GM18520 (cell line): ENCODE measurements around the gene TH.

Experiments used
- ATAC-seq: cut with Tn5 transposase; IDR thresholded peaks from one replicate; pipeline ENCODE4 v1.9.1; 2021; ENCODE audit not compliant: unreplicated experiment

TH gene

DNA sequence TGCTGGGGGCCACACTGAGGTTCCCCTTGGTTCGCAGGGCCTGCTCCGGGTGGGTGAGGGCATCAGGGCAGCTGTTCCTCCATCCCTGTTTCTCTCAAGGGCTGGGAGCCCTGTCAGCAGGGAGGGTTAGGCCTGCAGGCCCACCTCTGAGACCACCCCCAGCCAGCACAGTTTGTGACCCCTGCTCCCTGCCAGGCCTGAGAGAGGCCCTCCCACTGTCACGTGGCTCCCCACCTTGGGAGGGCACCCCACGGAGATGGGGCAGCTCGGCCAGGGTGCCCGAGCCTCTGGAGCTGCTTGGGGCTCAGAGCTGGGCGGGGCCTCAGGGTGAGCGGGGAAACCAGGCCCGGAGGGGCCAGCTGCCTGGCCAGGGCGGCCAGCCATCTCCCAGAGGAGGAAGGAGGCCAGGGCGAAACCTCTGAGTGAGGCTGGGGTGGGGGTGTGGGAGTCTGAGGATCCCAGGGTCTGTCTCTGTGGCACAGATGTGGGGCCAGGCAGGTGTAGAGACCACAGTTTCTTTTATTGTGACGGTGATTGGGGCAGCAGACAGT, 8.1 kb downstream of the TH start:
- ATAC-seq = no peak

DNA sequence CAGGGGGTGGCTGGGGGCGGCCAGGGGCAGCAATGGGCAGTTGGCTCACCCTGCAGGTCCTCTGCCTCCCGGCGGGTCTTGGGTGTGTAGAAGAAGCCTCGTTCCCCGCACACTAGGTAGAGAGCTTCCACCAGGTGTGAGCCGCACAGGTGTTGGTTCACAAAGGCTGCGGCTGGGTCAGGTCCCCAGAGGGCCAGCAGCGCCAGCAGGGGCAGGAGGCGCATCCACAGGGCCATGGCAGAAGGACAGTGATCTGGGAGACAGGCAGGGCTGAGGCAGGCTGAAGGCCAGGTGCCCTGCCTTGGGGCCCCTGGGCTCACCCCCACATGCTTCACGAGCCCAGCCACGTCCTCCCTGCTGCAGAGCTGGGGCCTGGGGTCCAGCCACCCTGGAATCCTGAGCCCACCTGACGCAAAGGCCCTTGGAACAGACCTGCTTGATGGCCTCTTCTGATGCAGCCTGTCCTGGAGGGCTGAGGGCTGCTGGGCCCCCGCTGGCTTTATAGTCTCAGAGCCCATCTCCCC, 10.8 kb downstream of the TH start, which contains the start of gene INS:
Gene INS, minus strand, starts transcription at position 474 of the 524 bp plus-strand sequence. Its CDS starts 238 bp downstream, at position 236.
- no peak for ATAC-seq

DNA sequence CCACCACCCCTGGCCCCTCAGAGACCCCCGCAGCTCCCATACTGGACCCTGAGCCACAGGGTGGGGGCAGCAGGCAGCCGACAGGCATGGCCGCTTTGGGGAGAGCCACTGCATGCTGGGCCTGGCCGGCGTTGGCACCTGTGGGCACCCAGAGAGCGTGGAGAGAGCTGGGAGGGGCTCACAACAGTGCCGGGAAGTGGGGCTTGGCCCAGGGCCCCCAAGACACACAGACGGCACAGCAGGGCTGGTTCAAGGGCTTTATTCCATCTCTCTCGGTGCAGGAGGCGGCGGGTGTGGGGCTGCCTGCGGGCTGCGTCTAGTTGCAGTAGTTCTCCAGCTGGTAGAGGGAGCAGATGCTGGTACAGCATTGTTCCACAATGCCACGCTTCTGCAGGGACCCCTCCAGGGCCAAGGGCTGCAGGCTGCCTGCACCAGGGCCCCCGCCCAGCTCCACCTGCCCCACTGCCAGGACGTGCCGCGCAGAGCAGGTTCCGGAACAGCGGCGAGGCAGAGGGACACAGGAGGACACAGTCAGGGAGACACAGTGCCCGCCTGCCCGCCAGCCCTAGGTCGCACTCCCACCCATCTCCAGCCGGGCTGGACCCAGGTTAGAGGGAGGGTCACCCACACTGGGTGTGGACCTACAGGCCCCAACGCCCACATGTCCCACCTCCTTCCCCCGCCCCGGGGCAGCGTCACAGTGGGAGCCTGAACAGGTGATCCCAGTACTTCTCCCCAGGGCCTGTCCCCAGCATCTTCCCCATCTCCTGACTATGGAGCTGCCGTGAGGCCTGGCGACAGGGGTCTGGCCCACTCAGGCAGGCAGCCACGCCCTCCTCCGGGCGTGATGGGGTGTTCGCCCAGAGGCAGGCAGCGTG, 11.8 kb downstream of the TH start:
- no peak for ATAC-seq

DNA sequence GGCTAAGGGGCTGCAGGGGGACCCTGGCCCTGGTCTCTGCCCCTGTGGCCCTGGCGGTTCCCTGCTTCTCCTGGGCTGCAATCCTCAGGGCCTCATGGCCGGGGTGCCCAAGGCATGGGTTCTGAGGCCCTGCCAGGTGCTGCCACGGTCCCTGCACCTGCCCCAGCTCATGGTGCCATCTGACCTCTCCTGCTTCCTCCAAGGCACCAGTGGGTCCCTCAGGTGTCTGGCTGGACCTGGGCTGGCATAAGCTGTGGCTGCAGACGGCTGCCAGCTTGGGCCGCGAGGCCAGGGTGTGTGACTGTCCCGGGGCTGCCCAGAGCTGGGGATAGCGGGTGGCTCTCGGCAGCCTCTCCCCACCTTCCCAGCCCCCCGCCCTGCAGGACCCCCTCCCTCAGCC, 12.6 kb downstream of the TH start:
- no peak for ATAC-seq

DNA sequence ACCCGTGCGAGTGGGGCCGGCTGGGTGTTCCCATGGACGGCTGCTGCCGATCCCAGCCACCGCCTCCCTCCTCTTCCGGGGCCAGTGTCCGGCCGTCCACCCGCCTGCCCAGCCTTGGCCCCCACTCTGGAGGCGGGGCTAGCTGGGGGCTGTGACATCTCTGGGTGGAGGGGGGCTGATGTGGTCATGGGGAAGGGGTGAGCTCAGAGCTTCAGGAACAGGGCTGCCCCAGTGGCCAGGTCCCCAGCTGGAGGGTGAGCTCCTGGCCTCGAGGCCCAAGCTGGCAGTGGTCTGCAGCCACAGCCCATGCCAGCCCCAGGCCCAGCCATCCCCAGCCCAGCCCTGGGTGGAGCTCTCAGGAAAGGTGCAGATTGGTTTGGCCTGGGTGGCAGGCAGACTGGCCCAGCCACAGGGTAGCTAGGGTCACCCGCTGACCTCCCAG, 13.3 kb downstream of the TH start:
- ATAC-seq = no peak

DNA sequence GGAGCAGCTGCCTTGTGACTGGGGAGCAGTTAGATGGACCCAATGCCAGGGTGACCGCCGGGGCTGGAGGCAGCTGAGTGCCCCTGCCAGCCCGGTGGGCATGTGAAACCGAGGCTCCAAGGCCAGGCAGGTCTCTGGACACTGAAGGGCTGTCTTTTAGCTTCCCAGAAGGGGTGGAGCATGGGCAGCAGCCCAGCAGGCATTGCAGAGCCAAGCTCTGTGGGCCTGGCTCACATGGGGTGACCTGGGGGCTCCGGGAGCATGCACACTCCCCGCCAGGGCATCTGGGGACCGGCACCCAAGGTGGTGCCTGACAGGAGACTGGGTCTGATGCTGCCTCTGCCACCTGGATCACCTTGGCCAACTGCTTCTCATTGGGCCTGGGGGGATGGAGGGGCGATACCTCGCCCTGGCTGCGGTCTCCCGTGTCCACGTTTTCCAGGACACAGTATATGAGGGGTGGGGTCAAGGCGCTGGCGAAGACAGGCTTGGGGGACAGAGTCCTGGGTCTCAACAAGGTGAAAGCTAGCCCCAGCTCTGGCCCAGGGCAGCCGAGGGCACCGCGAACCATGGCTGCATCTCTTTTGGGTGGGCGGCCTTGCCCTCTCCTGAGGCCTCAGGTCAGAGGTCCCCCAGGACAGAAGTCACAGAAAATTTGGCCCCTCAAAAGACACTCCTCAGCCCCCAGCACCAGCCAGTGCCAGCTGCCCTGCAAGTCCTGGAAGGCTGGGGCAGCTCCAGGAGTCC, 14.1 kb downstream of the TH start:
- no peak for ATAC-seq

DNA sequence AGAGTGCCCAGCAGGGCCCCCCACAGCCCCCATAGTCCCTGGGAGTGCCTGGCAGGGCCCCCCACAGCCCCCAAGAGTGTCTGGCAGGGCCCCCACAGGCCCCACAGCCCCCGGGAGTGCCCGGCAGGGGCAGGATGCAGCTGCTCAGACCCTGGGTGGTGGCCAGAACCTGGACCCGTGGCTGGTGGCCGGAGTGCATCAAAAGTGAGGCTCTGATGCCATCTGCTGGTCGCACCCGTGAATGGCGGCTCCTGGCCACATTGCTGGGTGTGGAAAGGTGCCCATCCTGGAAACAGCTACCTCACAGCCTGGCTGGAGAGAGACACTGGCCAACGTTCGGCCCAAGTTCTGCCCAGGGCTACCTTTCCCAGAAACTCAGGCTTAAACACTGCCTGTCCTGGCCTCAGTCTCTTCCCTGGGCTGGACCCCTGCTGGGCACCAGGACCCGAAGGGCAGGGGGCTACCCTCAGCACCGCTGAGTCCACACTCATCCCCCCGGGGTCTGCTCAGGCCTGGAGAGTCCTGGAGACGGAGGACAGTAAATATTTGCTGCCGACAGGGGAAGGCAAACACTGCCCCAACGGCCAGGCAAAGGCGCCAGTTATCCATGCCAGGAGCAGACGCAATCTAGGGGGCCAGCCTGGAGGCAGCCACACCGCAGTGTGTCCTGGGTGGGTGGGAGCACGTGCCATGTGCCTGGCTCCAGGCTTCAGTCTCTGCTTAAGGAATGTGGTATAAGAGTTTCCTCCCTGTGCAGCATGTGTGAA, 15.0 kb downstream of the TH start:
- no peak for ATAC-seq

DNA sequence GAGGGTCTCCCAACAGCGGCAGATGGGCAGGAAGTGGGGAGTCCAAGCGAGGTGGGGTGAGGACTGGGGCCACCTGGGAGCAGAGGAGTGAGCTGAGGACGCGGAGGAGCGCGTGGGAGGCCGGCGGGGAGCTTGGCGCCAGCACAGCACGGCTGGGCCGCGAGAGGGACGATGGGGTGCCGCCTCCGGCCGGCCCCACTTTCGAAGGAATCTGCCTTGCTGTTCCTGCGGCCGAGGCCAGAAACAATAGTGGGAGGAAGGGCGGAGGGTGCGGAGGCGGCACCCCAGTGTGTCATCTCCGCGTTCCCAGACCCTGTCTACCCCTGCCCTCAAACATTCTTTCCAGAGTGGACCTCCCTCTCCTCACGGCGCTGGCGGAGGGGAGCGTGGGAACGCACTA, 16.1 kb downstream of the TH start:
- ATAC-seq = no peak

DNA sequence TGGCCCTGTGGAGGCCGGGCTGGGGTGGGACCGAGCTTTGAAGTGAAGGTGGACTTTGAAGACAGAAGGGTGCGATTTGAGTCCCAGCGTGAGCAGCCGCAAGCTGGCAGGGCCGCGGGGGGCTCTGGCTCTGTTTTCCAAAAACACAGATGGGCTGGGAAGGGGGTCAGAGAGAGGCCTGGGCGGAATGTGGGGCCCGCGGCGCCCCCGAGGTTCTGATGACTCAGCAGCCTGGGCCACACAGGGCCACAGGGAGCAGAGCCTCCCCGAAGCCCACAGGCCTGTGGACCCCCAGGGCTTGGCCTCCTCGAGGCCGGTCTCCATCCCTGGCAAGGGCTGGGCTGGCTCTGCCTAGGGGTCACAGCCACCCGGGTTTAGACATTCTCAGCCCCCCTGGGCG, 16.7 kb downstream of the TH start:
- ATAC-seq = no peak

DNA sequence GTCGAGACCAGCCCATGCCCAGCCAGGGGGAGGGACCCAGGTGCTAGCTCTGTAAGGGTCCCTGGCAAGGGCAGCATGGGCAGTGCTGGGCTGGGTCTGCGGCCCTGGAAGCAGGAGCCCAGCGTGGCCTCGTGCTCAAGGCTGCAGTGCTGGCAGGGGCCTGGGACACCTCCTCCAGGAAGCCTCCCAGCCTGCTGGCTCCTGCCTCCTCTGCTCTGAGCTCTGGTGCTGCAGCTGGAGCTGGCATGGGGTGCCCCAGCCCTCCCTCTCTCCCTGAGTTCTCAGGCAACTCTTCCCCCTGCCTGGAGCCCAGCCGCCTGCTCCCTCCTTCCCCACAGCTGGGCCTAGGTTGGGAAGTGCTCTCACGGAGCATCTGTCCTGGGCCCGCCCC, 17.4 kb downstream of the TH start:
- no peak for ATAC-seq

DNA sequence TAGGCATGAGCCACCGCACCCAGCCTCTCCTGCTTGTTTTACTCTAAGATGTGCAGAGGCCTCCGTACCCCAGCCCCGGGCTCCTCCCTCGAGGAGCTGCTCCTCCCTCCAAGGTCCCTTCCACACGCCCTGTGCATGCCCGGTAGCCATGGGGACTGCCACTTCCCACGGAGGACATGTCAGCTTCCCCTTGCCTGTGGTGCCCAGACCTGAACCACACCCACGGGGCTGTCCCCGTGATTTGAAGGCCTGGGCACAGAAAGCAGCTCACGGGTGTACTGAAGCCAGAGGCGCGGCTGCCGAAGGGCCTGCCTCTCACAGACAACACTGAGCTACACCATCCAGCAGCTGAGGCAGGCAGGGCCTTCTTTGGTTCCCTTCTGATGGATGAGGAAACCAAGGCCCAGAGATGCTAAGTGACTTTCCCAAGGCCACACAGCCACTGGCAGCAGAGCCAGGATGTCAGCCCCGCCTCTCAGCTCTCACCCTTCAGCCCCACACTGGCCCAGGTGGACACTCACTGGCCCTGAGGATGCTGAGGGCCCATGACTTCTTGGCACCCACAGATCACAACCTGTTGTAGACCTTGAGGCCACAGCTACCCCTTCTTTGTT, 17.9 kb downstream of the TH start:
- ATAC-seq = no peak

DNA sequence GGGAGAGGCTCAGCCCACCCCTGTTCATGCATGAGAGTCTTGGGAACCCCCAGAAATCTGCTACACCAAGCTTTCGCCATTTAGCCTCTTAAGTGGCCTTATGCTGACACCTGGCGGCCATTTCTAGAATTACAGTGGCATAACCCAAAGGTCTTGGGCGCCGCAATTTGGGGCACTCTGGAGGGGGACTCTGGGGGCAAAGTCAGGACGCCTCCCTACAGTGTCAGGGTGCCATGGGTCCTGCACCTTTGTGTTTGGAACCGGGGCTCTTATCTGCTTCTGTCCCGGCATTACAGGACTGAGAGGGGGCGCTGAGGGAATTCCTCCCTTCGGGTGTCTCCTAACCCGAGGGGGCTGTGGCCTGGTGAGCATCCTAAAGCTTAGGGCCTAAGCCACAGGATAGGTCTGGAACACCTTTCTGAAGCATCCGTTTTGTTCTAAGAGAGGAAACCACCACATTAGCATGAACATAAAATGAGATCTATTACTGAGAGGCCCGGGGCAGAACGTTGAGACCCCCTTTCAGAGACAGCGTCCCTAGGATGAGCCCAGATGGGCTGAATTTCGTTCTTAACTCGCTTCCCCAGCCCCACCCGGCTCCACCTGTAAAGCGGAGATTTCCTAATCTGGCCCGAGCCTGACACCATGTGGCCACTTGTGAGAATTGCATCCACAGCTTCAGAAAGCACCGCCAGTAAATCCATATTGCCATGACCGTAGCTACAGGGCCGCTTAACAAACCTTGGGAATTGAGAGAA, 19.9 kb downstream of the TH start:
- no peak for ATAC-seq

DNA sequence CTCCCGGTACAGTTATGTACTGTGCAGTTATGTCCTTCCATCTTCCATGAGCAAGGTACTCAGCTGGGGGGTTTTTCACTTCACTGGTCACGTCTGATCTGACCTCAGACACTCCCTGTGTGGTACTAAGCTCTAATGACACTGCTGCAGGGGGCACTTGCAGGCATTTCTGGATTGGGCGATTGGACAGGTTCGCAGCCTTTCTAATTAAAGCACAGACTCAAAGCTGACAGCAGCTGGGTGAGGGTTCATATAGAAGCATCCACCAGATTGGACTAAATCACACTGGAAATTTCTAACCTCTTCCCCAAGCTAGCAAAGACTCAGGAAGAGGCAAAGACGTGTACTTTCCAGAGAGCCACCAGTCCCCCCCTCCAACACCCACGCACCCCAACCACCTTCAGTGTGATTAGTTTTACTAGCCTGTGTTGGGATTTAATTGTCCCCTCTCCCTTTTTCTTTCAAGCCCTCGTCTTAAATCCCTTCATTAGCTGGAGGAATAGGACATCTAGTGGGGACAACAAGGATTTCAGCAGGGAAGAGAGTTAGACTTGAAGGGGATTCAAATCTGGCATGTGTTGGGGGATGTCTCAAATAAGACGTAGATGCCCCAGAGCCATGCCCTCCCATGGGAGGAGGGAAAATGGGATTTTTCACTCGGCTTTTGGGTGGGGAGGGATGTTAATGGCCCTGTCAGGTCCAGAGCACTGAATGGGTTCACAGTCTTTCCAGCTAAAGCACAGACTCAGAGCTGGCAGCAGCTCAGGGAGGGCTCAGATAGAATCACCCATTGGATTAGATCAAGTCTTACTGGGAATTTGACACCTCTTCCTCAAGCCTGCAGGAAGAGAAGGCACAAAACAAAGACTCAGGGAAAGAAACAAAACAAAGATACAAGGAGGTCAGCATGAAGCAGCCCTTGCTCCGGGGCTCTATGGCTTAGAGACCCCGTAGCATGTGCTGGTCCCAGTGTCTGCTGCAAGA, 21.5 kb downstream of the TH start:
- no peak for ATAC-seq

DNA sequence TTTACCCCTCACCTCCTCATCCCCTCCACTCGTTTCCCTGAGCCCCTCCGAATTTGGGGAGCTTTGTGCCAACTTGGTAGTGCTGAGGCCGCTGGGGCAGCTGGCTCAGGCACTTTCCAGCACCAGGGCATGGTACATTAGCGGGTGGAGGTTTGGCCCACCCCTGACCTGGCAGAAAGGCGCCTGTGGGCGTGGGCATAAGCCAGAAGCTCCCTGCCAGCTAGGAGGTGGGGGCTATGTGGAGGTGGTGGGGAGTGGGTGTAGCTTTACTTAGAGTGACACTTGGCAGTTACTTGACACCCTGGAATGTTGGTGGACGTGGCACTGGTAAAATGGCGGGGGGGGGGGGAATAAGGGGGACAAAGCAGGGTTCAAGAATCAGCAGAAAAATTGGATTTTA, 22.2 kb downstream of the TH start:
- ATAC-seq = no peak

DNA sequence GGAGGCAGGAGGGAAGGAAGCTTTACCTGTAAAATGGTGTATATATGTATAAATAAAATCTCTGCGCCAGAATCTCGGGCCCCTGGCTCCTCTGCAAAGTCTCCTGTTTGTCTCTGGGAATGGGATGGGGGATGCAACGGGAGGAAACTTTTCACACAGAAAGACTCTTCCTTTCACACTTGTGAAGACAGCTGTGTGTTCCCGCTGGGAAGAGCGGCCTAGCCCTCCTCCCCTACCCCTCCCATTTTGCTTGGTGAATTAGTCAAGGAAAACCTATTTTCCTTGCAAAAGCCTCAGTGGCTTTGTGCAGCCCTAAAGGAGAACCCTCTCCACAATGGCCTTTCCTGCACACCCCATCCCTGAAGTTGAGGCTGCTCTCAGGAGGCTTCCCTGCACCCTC, 23.0 kb downstream of the TH start:
- no peak for ATAC-seq

DNA sequence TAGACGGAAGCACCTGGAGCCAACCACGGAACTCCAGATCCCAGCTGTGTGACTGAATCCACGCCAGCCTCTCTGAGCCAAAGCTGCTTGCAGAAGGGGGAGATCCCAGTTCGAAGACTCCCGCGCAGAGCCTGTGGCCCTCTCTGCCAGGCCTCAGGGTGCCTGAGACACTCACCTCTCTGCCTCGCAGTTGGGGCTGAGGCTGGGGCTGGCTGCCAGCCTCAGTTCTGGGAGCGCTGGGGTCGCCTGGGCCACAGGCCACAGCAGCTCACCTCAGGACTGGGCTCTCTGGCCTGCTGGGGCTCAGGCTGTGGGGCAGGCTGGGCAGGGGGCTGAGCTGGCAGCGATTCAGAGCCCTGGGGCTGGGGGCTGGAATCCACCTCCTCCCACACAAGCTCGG, 24.2 kb downstream of the TH start:
- no peak for ATAC-seq

DNA sequence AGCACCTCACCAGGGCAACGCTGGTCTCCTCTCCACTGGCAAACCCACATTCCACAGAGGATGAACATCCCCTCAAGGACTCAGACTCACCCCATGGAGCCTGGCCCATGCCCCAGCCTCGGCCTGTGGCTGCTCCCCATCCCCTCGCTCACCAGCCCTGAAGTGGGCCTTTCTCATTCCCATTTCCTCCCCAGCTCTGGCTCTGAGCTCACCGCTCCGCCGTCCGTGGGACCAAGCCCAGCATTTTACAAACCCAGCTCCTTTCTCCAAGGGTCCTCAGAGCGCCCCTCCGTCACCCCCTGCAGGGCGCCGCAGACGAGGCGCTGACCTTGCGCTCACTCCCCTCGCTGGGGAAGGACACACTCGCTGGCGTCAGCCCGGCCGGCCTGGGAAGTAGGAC, 25.6 kb downstream of the TH start:
- ATAC-seq = no peak

DNA sequence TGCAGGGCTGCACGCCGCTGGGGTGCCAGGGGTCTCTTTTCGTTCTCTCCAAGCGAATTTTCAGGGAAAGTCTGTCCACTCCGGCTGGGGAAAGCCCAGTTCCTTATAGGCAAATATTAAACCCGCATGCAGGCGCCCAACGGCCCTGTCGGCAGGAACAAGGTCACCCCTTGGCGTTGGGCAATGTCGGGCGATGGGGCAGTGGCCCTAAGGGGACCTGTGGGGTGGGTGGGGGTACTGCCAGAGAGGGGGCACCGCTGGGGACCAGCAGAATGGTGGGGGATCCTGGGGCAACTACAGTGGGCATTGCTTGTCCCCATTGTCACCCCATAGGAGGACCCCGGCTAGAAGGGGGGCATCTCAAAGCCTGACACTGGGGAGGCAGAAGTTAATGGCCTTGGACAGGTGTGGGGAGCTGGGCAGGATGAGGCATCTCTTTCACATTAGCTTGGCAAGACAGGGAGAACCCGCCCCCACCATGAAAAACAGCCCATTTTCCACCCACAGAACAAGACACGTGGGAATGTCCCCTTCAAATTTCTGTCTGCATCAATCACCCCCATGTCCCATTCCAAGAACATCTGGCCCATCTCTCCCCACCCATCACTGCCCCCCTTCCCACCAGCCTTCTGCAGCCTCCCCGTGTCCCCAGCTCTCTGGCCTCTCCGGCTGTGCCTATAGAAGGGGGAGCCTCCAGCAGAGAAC, 26.9 kb downstream of the TH start:
- ATAC-seq = no peak
